ENCODE data around the gene CADM1.

Gene CADM1

GRCh38 chr11:115180272-115180671, 323.9 kb downstream of the CADM1 start:
- no peak overlapping the region for H3K4me3 ChIP-seq (ENCODE audit: low read length)
- TF ChIP-seq EZH2phosphoT487 (IDR thresholded peaks at IDR 0.05; ENCODE audit: low read length), result no peak
- TF ChIP-seq CTCF (IDR thresholded peaks at IDR 0.05; ENCODE audit: low read length), result no peak
- no peak for TF ChIP-seq EZH2 (optimal IDR thresholded peaks at IDR 0.05; ENCODE audit: low read depth, low read length)
- no peak for DNase-seq
- H3K36me3 ChIP-seq (replicated peaks; ENCODE audit: insufficient read depth, low read length), result no peaks in the 10 kb centered on the region
- no peaks in the 10 kb centered on the region for H3F3A ChIP-seq (ENCODE audit: insufficient read depth, low read length)
- no peaks in the 10 kb centered on the region for H3K9me3 ChIP-seq (replicated peaks; ENCODE audit: insufficient read depth, low read length)
- H3K9me2 ChIP-seq (replicated peaks; ENCODE audit: insufficient read depth, low read length), result no peaks in the 10 kb centered on the region
- H3K27ac ChIP-seq (ENCODE audit: low read length), result no peak overlapping the region
- no peaks in the 10 kb centered on the region for H3K4me1 ChIP-seq (ENCODE audit: low read length)
- H3K79me2 ChIP-seq (ENCODE audit: low read length), result no peaks in the 10 kb centered on the region
- H4K20me1 ChIP-seq (ENCODE audit: insufficient read depth, low read length), result no peaks in the 10 kb centered on the region
- H3K9ac ChIP-seq (ENCODE audit: low read length), result no peak overlapping the region
- H3K4me2 ChIP-seq (ENCODE audit: low read depth, low read length), result no peak overlapping the region
- H3K27me3 ChIP-seq (replicated peaks; ENCODE audit: insufficient read depth, low read length), result no peaks in the 10 kb centered on the region
- H2AFZ ChIP-seq (ENCODE audit: low read length), result no peak overlapping the region

GRCh38 chr11:115179636-115180035, 324.6 kb downstream of the CADM1 start:
- TF ChIP-seq CTCF (IDR thresholded peaks at IDR 0.05; ENCODE audit: low read length), result no peak
- TF ChIP-seq EZH2phosphoT487 (IDR thresholded peaks at IDR 0.05; ENCODE audit: low read length), result no peak
- no peak for TF ChIP-seq EZH2 (optimal IDR thresholded peaks at IDR 0.05; ENCODE audit: low read depth, low read length)
- Histone ChIP-seq H3K27ac (ENCODE audit: low read length) (no peak overlapping the region), H3K9me2 (replicated peaks; ENCODE audit: insufficient read depth, low read length) (no peaks in the 10 kb centered on the region)

DNA sequence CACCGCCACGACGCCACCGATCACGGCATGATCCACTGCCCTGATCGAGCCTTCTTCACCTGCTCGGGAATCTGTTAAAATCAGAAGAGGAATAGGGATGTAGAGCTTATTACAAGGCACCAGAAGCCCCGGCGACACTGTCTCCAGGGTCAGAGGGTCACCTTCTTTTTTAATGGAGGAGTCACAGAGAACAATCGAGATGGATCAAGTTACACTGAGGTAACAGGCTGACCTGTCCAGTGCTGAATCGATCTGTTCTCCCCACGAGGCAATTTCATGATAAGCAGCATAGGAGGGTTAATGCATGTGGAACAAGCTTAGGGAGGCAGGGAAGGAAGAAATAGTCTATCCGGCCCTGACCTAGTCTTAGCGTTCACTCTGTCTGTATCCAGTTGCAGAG, 325.5 kb downstream of the CADM1 start:
- Histone ChIP-seq H3K9me2 (replicated peaks; ENCODE audit: insufficient read depth, low read length) (no peaks in the 10 kb centered on the region), H4K20me1 (ENCODE audit: insufficient read depth, low read length) (no peaks in the 10 kb centered on the region), H3K27ac (ENCODE audit: low read length) (no peak overlapping the region), H3K4me3 (ENCODE audit: low read length) (no peak overlapping the region), H3K9me3 (replicated peaks; ENCODE audit: insufficient read depth, low read length) (no peaks in the 10 kb centered on the region), H3K4me2 (ENCODE audit: low read depth, low read length) (no peak overlapping the region), H3K79me2 (ENCODE audit: low read length) (no peaks in the 10 kb centered on the region), H3K27me3 (replicated peaks; ENCODE audit: insufficient read depth, low read length) (no peaks in the 10 kb centered on the region), H3F3A (ENCODE audit: insufficient read depth, low read length) (no peaks in the 10 kb centered on the region), H3K4me1 (ENCODE audit: low read length) (no peaks in the 10 kb centered on the region), H3K9ac (ENCODE audit: low read length) (no peak overlapping the region), H2AFZ (ENCODE audit: low read length) (no peak overlapping the region), H3K36me3 (replicated peaks; ENCODE audit: insufficient read depth, low read length) (no peaks in the 10 kb centered on the region)
- DNase-seq, result no peak
- TF ChIP-seq EZH2phosphoT487 (IDR thresholded peaks at IDR 0.05; ENCODE audit: low read length), result no peak
- no peak for TF ChIP-seq CTCF (IDR thresholded peaks at IDR 0.05; ENCODE audit: low read length)
- TF ChIP-seq EZH2 (optimal IDR thresholded peaks at IDR 0.05; ENCODE audit: low read depth, low read length), result no peak

More at GRCh38 chr11:115179636-115180035, 324.6 kb downstream of the CADM1 start:
- Histone ChIP-seq H3F3A (ENCODE audit: insufficient read depth, low read length) (no peaks in the 10 kb centered on the region), H4K20me1 (ENCODE audit: insufficient read depth, low read length) (no peaks in the 10 kb centered on the region), H3K4me2 (ENCODE audit: low read depth, low read length) (no peak overlapping the region), H3K79me2 (ENCODE audit: low read length) (no peaks in the 10 kb centered on the region), H3K4me3 (ENCODE audit: low read length) (no peak overlapping the region), H3K9me3 (replicated peaks; ENCODE audit: insufficient read depth, low read length) (no peaks in the 10 kb centered on the region), H3K27me3 (replicated peaks; ENCODE audit: insufficient read depth, low read length) (no peaks in the 10 kb centered on the region), H2AFZ (ENCODE audit: low read length) (no peak overlapping the region), H3K36me3 (replicated peaks; ENCODE audit: insufficient read depth, low read length) (no peaks in the 10 kb centered on the region), H3K9ac (ENCODE audit: low read length) (no peak overlapping the region), H3K4me1 (ENCODE audit: low read length) (no peaks in the 10 kb centered on the region)
- DNase-seq, result no peak
